Measurements from ENCODE around the gene MARCHF2.
A peak's percentile ranks its signal among the peaks of the same experiment; 100 is the strongest.
"Not testable (repeated sequence)": the region's sequence is repeated elsewhere in the genome, so short reads cannot be mapped to it uniquely, and the experiment has no call there.

Gene MARCHF2

DNA sequence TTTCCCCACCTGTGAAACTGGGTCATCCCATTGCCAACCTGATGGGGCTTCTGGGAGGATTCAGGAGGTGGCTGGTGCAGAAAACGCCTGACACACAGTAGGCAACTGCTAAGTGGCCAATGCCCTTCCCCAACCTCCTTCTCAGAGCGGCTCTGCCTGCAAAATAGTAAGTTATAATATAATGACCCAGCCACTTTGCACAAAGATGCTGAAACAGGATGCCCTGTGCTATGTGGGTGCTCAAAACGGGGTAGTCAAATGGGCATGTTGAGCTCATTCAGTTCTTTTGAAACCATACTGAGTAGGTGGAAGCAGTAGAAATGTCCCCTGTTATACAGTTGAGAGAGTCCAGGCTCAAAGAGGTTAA is 507 bp downstream of the MARCHF2 start:
- DNase-seq: no peak

DNA sequence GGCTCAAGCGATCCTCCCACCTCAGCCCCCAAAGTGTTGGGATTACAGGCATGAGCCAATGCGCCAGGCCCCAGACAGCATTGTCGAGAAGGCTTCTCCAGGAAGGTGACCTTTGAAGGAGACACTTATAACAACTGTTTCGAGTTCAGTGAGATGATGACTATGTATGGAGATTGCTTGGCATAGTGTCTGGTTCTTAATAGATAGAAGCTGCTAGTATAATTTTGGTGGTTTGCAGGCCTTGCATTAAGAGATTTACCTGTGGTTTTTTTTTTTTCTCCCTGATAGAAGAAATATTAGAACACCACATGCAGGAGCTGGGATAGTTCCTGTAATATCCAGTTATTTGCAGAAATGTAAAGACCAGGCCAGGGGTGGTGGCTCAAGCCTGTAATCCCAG is 3.7 kb downstream of the MARCHF2 start:
- no peak for DNase-seq

DNA sequence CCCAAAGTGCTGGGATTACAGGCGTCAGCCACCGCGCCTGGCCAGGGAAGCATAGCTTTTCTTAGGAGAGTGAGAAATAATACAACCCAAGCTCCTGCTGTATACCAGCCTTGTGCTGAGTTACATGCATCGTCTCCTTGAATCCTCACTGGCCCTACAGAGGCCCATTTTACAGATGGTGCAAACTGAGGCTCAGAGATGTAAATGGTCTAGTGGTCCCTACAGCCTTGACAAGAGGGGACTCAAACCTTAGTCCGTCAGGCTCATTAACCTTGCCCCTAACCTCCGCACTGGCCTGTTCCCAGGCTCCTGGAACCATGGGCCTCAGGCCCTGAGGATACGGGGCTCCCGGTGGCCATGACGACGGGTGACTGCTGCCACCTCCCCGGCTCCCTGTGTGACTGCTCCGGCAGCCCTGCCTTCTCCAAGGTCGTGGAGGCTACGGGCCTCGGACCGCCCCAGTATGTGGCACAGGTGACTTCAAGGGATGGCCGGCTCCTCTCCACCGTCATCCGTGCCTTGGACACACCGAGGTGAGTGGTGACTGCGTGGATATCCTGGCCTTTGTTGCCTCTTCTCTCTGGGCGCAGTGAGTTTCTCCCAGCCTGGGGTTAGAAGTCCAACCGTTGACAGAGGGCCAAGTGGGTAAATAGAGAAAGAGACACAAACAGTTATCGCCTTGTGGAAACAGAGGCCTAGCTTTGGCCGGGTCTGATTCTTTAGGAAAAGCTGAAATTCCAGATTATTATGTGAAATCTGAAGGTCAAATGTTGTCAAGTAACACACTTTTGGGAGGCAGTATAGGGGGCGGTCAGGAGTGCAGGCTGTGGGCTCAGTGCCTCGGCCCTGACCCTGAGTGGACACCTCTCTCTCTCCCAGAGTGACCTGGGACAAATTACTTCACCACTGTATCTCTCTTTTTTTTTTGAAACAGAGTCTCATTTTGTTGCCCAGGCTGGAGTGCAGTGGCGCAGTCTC is 8.7 kb downstream of the MARCHF2 start:
- DNase-seq: no peak

- no peak for DNase-seq
Measured at GRCh38 chr19:8423817-8424223, 10.7 kb downstream of the MARCHF2 start.

DNA sequence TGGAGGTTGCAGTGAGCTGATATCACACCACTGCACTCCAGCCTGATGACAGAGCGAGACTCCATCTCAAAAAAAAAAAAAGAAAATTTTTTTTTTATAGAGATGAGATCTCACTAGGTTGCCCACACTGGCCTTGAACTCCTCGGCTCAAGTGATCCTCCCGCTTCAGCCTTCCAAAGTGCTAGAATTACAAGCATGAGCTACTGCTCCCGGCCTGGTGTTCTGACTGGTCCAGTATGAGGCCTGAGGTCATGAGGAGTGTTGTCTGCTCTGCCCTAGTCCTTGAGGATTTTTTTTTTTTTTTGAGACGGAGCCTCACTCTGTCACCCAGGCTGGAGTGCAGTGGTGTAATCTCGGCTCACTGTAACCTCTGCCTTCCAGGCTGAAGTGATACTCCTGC is 12.2 kb downstream of the MARCHF2 start:
- DNase-seq: not testable (repeated sequence)

DNA sequence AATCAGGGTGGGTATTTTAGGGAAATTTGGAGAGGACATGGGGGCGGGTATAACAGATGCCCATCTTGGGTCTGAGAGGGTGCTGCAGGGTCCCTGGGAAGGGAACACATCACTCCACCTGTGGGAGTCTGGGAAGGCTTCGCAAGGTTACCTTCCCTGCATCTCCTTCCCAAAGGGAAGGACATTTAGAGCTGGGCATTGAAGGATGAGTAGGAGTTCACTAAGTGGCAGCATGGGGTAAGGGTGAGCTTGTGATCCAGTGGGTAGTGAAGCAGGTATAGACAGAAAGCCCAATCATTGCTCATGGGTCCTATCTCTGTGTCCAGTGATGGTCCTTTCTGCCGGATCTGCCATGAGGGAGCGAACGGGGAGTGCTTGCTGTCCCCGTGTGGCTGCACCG is 13.2 kb downstream of the MARCHF2 start:
- DNase-seq: no peak

GRCh38 chr19:8429044-8429443 is 15.9 kb downstream of the MARCHF2 start:
- DNase-seq: no peak

DNA sequence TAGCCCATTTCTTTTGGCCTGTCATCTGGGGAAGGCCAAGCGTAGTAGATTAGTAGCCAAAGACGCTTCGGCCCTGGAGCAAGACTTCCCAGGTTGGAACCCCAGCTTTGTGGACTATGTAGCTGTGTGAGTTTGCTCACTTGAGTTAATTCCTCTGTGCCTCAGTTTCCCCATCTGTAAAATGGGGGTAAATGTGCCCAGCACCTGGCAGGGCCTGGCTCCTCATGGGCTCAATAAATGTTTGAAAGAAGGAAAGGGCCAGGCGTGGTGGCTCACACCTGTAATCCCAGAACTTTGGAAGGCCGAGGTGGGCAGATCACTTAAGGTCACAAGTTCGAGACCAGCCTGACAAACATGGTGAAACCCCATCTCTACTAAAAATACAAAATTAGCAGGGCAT is 16.7 kb downstream of the MARCHF2 start:
- no peak for DNase-seq

- no peak for DNase-seq
Measured at GRCh38 chr19:8430650-8431049, 17.5 kb downstream of the MARCHF2 start.

- DNase-seq: no peak
Measured at GRCh38 chr19:8438236-8438635, 25.1 kb downstream of the MARCHF2 start.

DNA sequence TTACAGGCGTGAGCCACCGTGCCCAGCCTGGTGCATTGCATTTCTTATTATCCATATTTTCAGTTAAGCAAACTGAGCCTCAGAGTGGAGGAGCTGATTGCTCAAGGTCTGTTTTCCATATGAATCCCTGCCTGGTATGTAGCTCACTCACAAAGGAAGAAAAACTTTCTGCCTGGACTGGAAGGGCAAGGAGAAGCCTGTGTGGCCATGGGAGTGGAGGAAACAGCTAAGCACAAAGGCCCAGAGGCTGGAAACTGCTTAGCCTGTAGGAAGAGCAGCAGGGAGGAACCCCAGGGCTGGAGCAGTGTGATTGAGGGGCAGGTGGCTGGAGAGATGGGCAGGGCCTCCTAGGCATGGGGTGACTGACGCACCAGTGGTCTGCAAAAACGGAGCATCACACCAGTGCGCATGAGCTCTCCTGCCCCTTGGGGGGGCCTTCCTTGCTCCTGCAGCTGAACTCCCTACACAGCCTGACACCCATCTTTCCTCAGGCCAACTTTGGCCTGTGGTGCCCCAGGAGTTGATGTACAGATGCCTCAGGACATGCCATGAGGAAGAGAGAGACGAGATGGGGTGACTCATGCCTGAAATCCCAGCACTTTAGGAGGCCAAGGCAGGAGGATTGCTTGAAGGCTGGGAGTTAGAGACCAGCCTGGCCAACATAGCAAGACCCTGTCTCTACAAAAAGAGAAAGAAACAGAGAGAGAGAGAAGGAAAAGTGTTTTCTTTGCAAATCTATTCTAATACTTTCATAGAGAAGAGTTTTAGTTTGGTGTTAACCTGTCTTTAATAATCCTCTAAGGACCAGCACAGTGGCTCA is 28.8 kb downstream of the MARCHF2 start:
- DNase-seq: no peak

DNA sequence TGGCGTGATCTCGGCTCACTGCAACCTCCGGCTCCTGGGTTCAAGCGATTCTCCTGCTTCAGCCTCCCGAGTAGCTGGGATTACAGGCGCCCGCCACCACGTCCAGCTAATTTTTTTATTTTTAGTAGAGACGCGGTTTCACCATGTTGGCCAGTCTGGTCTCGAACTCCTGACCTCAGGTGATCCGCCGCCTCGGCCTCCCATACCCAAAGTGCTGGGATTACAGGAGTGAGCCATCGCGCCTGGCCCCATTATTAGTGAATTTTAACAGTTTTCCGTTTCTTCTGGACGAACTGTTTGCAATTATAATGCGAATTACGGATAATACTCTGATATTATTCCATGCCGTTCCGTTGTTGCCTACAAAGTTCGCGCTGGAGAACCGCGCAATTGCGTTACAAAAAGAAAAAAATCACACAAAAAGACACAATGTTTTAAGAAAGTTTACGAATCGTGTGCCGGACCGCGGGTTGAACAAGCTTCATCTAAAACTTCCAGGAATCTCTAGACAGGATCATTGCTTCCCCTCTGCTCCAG is 31.1 kb downstream of the MARCHF2 start:
- DNase-seq: not testable (repeated sequence)

DNA sequence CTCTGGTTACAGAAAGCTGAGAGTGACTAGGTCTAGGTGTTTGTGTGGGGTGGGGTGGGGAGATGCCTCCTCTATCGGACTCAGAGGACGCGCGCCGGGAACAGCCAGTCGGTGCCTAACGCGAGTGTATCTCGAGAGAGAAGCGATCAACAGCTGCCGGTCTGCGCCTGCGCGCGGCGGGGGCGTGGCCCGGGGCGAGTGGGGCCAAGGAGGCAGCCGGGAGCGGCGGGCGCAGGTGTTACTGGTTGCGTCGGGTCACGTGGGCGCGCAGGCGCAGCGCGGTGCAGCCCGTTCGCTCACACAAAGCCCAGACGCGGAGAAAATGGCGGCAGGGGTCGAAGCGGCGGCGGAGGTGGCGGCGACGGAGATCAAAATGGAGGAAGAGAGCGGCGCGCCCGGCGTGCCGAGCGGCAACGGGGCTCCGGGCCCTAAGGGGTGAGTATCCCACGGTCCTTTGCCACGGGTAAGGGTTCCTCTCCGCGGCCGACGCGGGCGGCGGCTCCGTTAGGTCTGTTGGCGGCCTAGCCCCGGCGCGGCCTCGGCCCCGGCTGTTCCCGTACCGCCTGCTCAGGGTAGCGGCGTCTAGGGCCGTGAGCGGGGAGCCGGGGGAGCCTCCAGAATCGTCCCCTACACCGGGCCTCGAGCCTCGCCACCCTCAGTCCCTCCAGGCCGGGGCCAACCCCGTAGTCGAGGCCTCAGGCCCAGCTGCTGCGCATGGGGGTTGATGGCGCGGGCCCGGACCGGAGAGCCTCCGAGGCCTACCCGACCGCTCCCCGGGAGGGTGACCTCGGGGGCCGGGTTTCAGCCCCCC is 31.8 kb downstream of the MARCHF2 start, which contains the start of gene HNRNPM:
HNRNPM (plus strand) TSS at position 299 of the 811 bp plus-strand sequence; CDS start at position 323, 24 bp downstream.
- DNase-seq: peak; percentile 100

DNA sequence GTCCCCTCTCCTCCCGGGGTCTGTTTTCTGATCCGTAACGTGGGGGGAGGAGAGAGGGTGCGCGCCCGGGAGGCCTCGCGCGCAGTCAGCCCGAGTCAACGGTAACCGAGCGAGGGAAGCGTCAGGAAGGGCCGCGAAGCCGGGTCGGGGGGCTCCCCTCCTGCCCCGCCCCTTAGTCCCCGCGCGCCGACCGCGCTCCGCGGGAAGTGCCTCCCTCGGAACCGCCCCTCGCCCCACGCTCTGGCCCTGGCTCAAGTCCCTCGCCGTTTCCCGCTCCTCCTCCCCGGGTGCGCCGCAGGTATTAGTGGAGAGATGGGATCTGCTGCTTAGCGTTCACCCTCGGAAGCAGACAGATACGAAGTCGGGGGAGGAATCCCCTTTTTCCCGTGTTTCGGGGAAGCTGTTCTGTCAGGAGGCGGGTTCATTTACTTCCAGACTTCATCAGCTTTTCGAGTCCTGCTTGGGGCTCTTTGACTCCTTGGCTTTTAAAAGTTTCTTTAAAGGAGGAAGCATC is 32.4 kb downstream of the MARCHF2 start:
- peak; percentile 29 for DNase-seq

DNA sequence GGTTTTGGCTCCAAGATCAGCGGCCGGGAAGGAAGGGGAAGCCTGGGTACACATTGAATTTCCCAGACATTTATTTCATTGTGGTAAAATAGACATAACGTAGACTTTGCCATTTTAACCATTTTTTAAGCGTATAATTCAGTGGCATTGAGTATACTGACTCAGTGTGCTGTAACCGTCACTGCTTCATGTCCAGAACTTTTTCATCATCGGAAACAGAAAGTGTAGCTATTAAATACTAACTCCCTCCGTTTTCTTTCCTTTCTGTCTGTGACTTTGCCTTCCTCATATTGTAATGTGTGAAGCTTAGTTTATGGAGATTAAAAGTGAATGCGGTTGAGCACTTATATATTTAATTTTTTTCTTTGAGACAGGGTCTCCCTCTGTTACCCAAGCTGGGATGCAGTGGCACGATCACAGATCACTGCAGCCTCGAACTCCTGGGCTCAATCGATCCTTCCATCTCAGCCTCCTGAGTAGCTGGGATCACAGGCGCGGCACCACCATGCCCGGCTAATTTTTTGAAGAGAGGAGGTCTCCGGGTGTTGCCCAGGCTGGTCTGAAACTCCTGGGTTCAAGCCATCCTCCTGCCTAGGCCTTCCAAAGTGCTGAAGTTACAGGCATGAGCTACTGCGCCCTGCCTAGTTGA is 33.1 kb downstream of the MARCHF2 start:
- no peak for DNase-seq

GRCh38 chr19:8449830-8450229 is 36.7 kb downstream of the MARCHF2 start:
- DNase-seq: no peak

DNA sequence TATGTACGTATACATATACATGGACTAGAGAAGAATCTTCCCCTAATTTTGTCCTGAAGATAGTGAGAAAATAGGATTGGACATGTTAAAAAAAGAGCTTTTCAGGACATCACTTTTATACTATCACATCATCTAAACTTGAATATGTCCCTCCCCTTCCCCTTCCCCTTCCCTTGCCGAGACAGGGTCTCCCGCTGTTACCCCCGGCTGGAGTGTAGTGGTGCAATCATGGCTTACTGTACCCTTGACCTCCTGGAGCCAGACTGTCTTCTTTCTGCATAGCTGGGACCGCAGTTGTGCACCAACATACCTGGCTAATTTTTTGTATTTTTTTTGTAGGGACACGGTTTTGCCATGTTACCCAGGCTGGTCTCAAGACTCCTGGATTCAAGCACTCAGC is 38.3 kb downstream of the MARCHF2 start:
- no peak for DNase-seq

DNA sequence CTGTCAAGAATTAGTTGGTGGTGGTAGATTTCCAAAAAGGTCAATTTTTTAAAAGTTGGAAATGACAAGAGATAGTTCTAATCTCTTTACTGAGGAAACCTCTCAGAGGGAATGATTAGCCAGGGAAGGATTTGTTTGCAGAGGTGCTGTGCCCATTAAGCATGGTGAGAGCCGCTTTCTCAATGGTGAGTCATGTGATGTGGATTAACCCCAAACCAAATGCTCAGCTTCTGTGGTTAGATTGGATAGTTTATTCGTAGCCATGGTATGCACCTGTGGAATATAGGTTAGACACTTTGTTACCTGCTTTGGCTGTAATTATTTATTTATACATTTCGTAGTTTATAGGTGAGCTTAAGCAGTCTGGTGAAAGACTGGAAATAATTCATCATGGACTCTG is 38.8 kb downstream of the MARCHF2 start:
- no peak for DNase-seq

DNA sequence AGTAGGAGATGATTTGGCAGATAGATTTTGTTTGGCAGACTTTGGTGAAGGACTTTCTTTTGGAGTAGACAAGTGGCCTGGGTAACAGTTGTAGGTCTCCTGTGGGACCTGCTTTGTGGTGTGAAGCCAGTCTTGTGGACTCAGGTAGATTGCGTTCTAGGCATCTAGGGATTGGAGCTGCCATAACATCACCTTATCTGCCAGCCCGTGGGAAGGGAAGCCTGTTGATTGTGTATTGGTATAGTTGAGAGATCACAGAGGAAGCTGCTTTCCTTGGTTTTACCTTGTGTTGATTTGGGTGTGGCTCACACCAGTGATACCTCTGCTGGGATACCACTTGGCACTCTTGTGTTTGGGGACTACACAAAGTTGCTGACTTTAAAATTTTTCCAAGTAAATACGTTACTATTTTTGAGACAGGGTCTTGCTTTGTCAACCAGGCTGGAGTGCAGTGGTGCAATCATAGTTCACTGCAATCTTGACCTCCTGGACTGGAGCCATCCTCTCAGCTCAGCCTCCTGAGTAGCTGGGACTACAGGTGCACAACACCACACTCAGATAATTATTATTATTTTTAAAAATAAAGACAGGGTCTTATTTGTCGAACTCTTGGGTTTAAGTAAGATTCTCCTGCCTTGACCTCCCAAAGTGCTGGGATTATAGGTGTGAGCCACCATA is 39.5 kb downstream of the MARCHF2 start:
- DNase-seq: no peak

DNA sequence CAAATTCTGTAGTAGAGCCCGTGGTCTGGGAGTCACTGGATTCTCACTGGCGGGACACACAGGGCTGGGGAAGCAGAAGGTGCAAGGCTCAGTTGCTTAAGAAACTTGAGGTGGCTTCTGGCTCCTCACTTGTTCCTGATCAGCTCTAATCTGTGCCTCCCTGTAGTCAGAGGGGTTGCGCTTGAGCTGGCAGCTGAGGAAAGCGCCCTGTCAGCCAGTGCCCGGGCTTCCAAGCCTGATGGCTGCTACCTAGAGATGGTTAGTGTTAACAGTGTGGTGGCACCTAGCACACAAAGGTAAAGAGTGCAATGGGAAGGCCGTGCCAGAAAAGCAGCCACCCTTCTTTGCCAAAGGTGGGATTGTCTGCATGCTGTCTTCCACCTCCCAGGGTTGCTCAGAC is 40.5 kb downstream of the MARCHF2 start:
- no peak for DNase-seq

DNA sequence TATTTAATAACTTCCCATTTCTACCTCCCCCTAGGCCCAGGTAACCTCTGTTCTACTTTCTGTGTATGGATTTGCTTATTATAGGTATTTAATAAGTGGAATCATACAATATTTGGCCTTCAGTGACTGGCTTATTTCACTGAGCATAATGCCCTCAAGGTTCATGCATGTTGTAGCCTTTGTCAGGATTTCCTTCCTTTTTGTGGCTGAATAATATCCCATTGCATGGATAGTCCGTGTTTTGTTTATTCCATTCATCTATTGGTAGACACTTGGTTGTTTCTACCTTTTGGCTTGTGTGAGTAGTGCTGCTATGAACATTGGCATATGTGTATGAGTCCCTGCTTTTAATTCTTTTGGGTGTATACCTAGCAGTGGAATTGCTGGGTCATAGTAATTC is 41.1 kb downstream of the MARCHF2 start:
- DNase-seq: no peak

Data from effector CD4-positive, alpha-beta T cell (primary cell).